HG03520 (cell line): ENCODE data around the gene EEFSEC.

ENCODE experiments used
- ATAC-seq: cut with Tn5 transposase; IDR thresholded peaks from one replicate; pipeline ENCODE4 v1.9.1; 2021; ENCODE audit warnings: mild to moderate bottlenecking, moderate library complexity; ENCODE audit not compliant: unreplicated experiment

Gene EEFSEC

GRCh38 chr3:128402998-128403397 lies 249.7 kb downstream of the EEFSEC start:
- ATAC-seq: no peak

GRCh38 chr3:128404276-128405068 lies 251.2 kb downstream of the EEFSEC start:
- no peak for ATAC-seq

- no peak for ATAC-seq
Observed at GRCh38 chr3:128405554-128406277, 252.4 kb downstream of the EEFSEC start.

GRCh38 chr3:128407247-128407646 lies 254.0 kb downstream of the EEFSEC start:
- no peak for ATAC-seq

- no peak for ATAC-seq
Observed at GRCh38 chr3:128408012-128408692, 254.9 kb downstream of the EEFSEC start.

GRCh38 chr3:128408693-128409623 lies 255.7 kb downstream of the EEFSEC start:
- ATAC-seq: no peak

GRCh38 chr3:128409624-128410581 lies 256.6 kb downstream of the EEFSEC start:
- no peak for ATAC-seq

GRCh38 chr3:128410669-128411573 lies 257.6 kb downstream of the EEFSEC start:
- no peak for ATAC-seq

GRCh38 chr3:128411574-128412064 lies 258.3 kb downstream of the EEFSEC start:
- ATAC-seq: no peak

GRCh38 chr3:128412180-128413002 lies 259.1 kb downstream of the EEFSEC start:
- no peak for ATAC-seq

GRCh38 chr3:128413003-128413370 lies 259.7 kb downstream of the EEFSEC start:
- ATAC-seq: no peak

- no peak for ATAC-seq
Observed at GRCh38 chr3:128413413-128414205, 260.3 kb downstream of the EEFSEC start.

- no peak for ATAC-seq
Observed at GRCh38 chr3:128415200-128415772, 262.0 kb downstream of the EEFSEC start.

- ATAC-seq: no peak
Observed at GRCh38 chr3:128415773-128416577, 262.7 kb downstream of the EEFSEC start.

GRCh38 chr3:128416578-128417211 lies 263.4 kb downstream of the EEFSEC start:
- ATAC-seq: no peak
